CD4-positive, CD25-positive, alpha-beta regulatory T cell (primary cell): ENCODE results near the gene SLC7A5. TPM values are rescaled to one million over a fixed set of nuclear protein-coding genes. Genes with fewer than 3 reads are reported as not detected.

Experiments
- ATAC-seq, 2 donors: fragments of 150-1000 bp; cut with Tn5 transposase; one replicate each; pipeline ENCODE4 v1.10.0; 2021; ENCODE audit warnings: low read depth in 2 of 2, moderate number of reproducible peaks in 2 of 2, moderate library complexity in 1 of 2
- DNase-seq, 3 donors: peaks; one replicate each; pipeline versions ENCODE4 v3.0.0 to v3.0.0-alpha.2; 2012 to 2022; ENCODE audit warnings: mixed read lengths in 1 of 3
- H3K27ac ChIP-seq: one replicate; pipeline ENCODE4 v1.7.0; 2013; ENCODE audit warnings: mild to moderate bottlenecking, low read length; ENCODE audit not compliant: insufficient read depth, poor library complexity, severe bottlenecking
- H3K27me3 ChIP-seq: one replicate; pipeline ENCODE4 v1.7.0; 2013; ENCODE audit warnings: low read length; ENCODE audit not compliant: control insufficient read depth, insufficient read depth
- H3K36me3 ChIP-seq: one replicate; pipeline ENCODE4 v1.7.0; 2013; ENCODE audit warnings: mild to moderate bottlenecking, low read length, moderate library complexity; ENCODE audit not compliant: control insufficient read depth, insufficient read depth
- H3K4me1 ChIP-seq: 2 replicates; pipeline ENCODE4 v1.7.0; 2013; ENCODE audit warnings: mild to moderate bottlenecking, low read length; ENCODE audit not compliant: insufficient read depth, control insufficient read depth, poor library complexity, severe bottlenecking
- H3K4me3 ChIP-seq: one replicate; pipeline ENCODE4 v1.7.0; 2013; ENCODE audit warnings: low read depth, mild to moderate bottlenecking, low read length, moderate library complexity
- H3K9me3 ChIP-seq, 2 experiments: 1 replicate in 1 of 2; 2 replicates in 1 of 2; pipeline ENCODE4 v1.7.0; 2013; ENCODE audit warnings: low read length in 2 of 2, mild to moderate bottlenecking in 1 of 2, moderate library complexity in 1 of 2; ENCODE audit not compliant: control insufficient read depth in 2 of 2
- H3K27ac Mint-ChIP-seq, 3 donors: one replicate each; pipeline ENCODE4 v1.8.0; 2020 to 2022; ENCODE audit warnings: mild to moderate bottlenecking in 3 of 3, mixed read lengths in 3 of 3, moderate library complexity in 2 of 3
- H3K27me3 Mint-ChIP-seq: one replicate; pipeline ENCODE4 v1.8.0; 2022; ENCODE audit warnings: mild to moderate bottlenecking, mixed read lengths
- H3K36me3 Mint-ChIP-seq: one replicate; pipeline ENCODE4 v1.8.0; 2020; ENCODE audit warnings: mixed read lengths
- H3K4me1 Mint-ChIP-seq, 4 donors: one replicate each; pipeline ENCODE4 v1.8.0; 2020 to 2022; ENCODE audit warnings: mixed read lengths in 4 of 4, mild to moderate bottlenecking in 1 of 4
- H3K4me3 Mint-ChIP-seq, 4 donors: one replicate each; pipeline ENCODE4 v1.8.0; 2020 to 2022; ENCODE audit warnings: mild to moderate bottlenecking in 4 of 4, mixed read lengths in 4 of 4, moderate library complexity in 3 of 4
- H3K9me3 Mint-ChIP-seq, 7 donors: one replicate each; pipeline ENCODE4 v1.8.0; 2020 to 2022; ENCODE audit warnings: mixed read lengths in 7 of 7, mild to moderate bottlenecking in 3 of 7, moderate library complexity in 2 of 7
- polyA plus RNA-seq, 4 donors: library from polyadenylated mRNA; unstranded; fragments of 300-500 nt; fragmentation: Illumina TruSeq; gene quantifications; one replicate each; pipeline ENCODE4 v1.2.3, GENCODE V29; 2021
- total RNA-seq: library from RNA; stranded (reverse); gene quantifications from one replicate; pipeline ENCODE4 v1.2.3, GENCODE V29; 2022

Gene SLC7A5
- total and polyA plus RNA-seq, 5 donors from 2014 or later: 10.3 to 111 (median 12.3) TPM

DNA sequence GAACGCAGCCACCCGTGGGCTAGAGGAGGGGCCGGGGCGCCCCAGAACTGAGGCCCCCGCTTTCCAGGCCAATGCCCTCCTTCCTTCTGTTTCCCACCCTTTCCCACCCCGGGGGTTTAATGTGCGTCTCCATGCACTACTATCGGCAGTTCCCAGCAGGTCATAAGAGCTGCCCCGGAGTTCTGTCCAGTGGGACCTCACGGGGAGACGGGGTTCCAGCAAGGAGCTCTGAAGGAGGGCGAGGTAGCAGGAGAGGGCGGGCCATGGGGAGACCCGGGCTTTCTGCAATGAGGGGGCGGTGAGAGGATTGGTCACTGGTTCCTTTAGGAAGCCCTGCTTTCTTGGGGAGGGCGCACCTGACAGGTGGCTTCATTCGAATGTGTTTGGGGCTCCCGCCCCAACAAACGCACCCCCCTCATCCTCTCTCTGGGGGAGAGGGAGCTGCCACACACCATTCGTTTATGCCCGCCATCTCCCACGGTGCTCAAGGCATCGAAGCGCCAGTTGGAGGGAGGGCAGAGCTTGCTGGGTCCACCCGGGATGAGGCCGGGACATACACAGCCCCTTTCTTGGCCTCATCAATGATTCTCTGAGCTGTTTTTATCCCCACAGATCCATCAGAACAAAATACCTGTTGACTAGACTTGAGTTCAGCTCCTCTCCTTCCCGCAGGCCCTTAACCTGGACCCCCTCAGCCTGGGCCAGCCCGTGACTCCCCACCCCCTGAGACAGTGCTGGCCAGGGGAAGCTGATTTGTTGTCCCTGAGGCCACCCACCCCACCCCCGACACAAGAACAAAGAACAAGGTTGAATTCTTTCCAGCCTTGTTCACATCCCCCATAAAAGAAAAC lies 44.1 kb downstream of the SLC7A5 start:
- Histone ChIP-seq H3K27me3 (no peaks in the 10 kb centered on the region), H3K4me1 (no peaks in the 10 kb centered on the region), H3K36me3 (no peaks in the 10 kb centered on the region), H3K4me3 (no peak overlapping the region), H3K9me3 (no peaks in the 10 kb centered on the region), H3K27ac (no peak overlapping the region)
- H3K4me3 Mint-ChIP-seq: no peak overlapping the region
- H3K9me3 Mint-ChIP-seq: peaks cover 0 to 4% (median 0%) of the 10 kb centered on the region in 7 donors
- no peaks in the 10 kb centered on the region for H3K27me3 Mint-ChIP-seq
- no peaks in the 10 kb centered on the region for H3K36me3 Mint-ChIP-seq
- no peak for DNase-seq
- no peak overlapping the region for H3K27ac Mint-ChIP-seq
- no peak for ATAC-seq
- H3K4me1 Mint-ChIP-seq: peaks cover 0 to 6% (median 3%) of the 10 kb centered on the region in 4 donors

DNA sequence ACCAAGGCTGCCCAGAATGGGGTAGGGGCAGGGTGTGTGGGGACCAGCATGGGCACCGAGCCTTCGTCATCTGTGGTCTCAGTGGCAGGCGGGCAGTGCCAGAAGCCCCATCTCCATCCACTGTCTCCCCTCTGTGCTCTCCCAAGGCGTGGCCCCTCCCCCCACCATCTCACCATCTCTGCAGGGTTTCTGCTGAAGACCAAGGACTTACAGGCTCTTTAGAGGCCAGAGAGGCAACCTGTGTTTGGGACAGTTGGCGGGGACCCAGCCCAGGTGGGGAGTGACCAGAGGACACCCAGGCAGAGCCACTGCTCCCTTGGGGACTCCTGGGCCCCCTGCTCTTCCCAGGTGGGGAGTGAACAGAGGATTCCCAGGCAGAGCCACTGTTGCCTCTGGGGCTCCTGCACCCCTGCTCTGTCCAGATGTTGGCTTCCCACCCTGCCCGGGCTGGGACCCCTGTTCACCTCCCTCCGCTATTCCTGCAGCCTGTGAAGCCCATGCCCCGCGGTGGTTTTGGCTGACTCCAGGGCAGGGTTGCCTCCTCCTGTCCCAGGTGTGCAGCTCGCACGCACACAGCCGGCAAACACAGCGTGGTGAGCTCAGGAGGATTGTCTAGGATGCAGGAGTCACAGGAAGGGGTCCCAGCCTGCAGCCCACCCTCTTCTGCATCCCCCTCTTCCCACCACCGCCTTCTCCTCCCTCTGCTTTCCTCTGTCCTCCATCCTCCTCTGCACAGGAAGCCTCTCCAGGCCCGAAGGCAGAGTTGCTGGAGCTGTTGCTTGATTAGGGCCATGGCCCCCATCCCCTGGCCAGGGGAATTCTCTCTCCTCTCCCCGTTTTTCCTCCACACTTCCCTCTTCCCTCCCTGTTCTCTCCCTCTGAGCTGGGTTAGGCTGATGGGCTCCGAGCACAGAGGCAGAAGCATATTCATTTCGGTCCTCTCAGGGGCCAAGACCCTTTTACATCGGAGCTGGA lies 45.0 kb downstream of the SLC7A5 start:
- Histone ChIP-seq H3K4me3 (no peak overlapping the region), H3K9me3 (no peaks in the 10 kb centered on the region), H3K36me3 (no peaks in the 10 kb centered on the region), H3K4me1 (no peaks in the 10 kb centered on the region), H3K27ac (no peak overlapping the region), H3K27me3 (no peaks in the 10 kb centered on the region)
- no peak for ATAC-seq
- DNase-seq: no peak
- Mint-ChIP-seq H3K27me3 (no peaks in the 10 kb centered on the region), H3K36me3 (no peaks in the 10 kb centered on the region), H3K27ac (no peak overlapping the region), H3K4me3 (no peak overlapping the region), H3K4me1 (peaks cover 0 to 6% (median 3%) of the 10 kb centered on the region in 4 donors), H3K9me3 (peaks cover 0 to 4% (median 0%) of the 10 kb centered on the region in 7 donors)

DNA sequence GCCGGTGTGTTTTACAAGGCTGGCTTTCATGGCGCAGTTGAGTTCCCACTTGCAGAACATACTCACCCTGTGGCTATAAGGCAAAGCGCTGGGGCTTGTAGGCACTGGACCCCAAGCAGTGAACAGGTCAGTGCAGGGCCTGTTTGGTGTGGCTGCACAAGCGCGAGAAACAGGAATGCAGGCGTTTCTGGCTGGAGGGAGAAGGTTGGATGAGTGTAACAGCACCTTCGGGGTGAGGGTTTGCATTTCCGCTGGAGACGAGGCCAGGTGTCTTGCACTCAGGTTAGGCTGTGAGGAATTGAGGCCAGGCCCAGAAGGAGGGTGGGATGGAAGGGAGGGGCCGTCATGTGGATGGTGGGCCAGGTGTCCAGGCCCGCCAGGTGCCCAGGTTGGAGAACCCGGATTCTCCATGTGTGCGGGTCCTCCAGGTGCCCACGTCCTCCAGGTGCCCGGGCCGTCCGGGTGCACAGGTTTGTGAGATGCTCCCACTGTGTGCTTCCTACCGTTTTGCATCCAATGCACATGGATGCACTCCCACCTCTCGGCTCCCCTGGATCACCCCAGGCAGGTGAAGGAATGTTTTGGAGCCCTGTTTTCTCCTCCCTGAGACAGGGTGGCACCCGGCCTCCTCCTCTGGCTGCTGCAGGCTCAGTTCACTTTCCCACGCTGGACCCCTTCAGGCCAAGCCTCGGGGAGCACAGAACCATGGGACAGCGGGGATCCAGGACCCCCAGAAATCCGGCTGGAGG lies 46.0 kb downstream of the SLC7A5 start:
- Mint-ChIP-seq H3K36me3 (no peaks in the 10 kb centered on the region), H3K27me3 (no peaks in the 10 kb centered on the region), H3K4me3 (no peak overlapping the region), H3K27ac (no peak overlapping the region), H3K9me3 (peaks cover 0 to 6% (median 0%) of the 10 kb centered on the region in 7 donors), H3K4me1 (peaks cover 0 to 6% (median 3%) of the 10 kb centered on the region in 4 donors)
- ATAC-seq: no peak
- Histone ChIP-seq H3K27me3 (no peaks in the 10 kb centered on the region), H3K9me3 (peaks cover 0 to 3% of the 10 kb centered on the region in 2 experiments), H3K4me3 (no peak overlapping the region), H3K27ac (no peak overlapping the region), H3K4me1 (no peaks in the 10 kb centered on the region), H3K36me3 (no peaks in the 10 kb centered on the region)
- no peak for DNase-seq

DNA sequence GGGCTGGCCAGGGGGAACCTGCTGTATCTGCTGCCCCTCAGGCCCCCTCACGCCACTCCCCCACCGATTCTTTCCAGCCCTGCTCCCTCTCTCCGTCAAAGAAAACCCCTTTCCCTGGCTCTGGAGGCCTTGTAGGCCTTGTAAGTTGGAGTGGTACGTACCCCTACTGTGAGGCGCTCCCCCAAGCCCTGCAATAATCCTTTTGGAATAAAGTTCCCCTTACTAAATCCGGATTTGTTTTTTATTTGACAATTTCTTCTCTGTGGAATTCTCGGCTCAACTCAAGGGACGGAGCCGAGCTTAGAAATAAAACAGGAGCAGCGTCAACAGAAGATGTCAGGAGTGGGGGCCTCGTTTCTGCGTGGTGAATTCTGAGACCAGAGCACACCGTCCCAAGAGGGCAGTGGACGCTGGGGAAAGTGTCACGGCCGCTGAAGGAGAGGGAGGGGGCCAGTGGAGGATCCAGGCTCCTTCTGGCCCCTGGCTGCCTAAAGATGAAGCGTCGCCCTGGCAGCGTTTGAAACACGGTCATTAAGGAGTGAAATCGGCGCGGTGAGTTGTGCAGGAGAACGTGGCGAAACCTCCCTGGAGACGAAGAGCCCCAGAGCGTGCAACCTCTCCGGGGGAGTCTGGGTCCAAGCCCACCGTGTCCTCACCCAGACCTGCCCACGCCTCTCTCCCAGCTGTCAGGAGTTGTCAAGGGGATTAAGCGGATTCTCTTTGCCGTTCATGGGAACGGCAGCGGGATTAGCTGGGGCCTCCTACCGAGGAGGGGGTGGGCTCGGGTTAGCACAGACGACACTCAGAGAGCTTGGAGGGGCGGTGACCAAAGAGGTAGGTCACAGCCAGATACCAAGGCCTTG lies 47.0 kb downstream of the SLC7A5 start:
- ATAC-seq (no peak), DNase-seq (no peak)
- Mint-ChIP-seq H3K36me3 (no peaks in the 10 kb centered on the region), H3K27me3 (no peaks in the 10 kb centered on the region), H3K4me1 (peaks cover 0 to 6% (median 3%) of the 10 kb centered on the region in 4 donors), H3K27ac (no peak overlapping the region), H3K4me3 (no peak overlapping the region), H3K9me3 (peaks cover 0 to 16% (median 0%) of the 10 kb centered on the region in 7 donors)
- Histone ChIP-seq H3K27me3 (no peaks in the 10 kb centered on the region), H3K9me3 (peaks cover 0 to 13% of the 10 kb centered on the region in 2 experiments), H3K4me1 (no peaks in the 10 kb centered on the region), H3K27ac (no peak overlapping the region), H3K36me3 (no peaks in the 10 kb centered on the region), H3K4me3 (no peak overlapping the region)

GRCh38 chr16:87821376-87822107 lies 47.8 kb downstream of the SLC7A5 start:
- H3K27me3 Mint-ChIP-seq: no peaks in the 10 kb centered on the region
- no peak overlapping the region for H3K4me3 Mint-ChIP-seq
- H3K27ac ChIP-seq: no peak overlapping the region
- peak in 1 of 2 donors; percentile 48 for ATAC-seq
- peak overlapping the region in 1 of 3 donors; percentile 55 for H3K27ac Mint-ChIP-seq
- H3K9me3 ChIP-seq: peaks cover 2 to 21% of the 10 kb centered on the region in 2 experiments
- H3K36me3 Mint-ChIP-seq: no peaks in the 10 kb centered on the region
- H3K27me3 ChIP-seq: no peaks in the 10 kb centered on the region
- no peak overlapping the region for H3K4me3 ChIP-seq
- no peaks in the 10 kb centered on the region for H3K36me3 ChIP-seq
- H3K4me1 ChIP-seq: no peaks in the 10 kb centered on the region
- DNase-seq: peak in 1 of 3 donors; percentile 57
- peaks cover 0 to 24% (median 0%) of the 10 kb centered on the region in 7 donors for H3K9me3 Mint-ChIP-seq
- H3K4me1 Mint-ChIP-seq: peaks cover 0 to 6% (median 3%) of the 10 kb centered on the region in 4 donors

DNA sequence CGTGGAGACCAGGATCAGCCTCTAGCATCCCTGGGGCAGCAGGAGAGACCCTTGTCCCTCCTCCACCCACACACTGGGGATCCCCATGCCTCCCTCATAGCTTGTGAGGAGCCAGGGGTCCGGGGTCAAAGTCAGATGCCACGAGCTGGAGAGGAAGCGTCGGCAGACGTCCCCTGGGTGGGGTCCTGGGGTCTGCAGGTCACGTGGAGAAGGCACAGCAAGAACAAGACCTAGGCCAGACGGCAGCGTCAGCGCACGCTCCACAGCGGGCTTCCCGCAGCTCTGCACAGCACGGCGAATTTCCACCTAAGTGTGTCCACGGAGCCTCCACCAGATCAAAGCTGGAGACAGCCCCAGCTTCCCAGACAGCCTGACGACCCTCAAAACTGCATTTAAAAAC lies 49.3 kb downstream of the SLC7A5 start:
- no peak overlapping the region for H3K4me3 Mint-ChIP-seq
- no peak for ATAC-seq
- Histone ChIP-seq H3K4me3 (no peak overlapping the region), H3K4me1 (no peaks in the 10 kb centered on the region), H3K27ac (no peak overlapping the region), H3K27me3 (no peaks in the 10 kb centered on the region), H3K36me3 (no peaks in the 10 kb centered on the region), H3K9me3 (peaks cover 4 to 21% of the 10 kb centered on the region in 2 experiments)
- DNase-seq: no peak
- H3K9me3 Mint-ChIP-seq: peaks cover 0 to 26% (median 0%) of the 10 kb centered on the region in 7 donors
- H3K4me1 Mint-ChIP-seq: peaks cover 0 to 6% (median 3%) of the 10 kb centered on the region in 4 donors
- H3K27ac Mint-ChIP-seq: no peak overlapping the region
- H3K27me3 Mint-ChIP-seq: no peaks in the 10 kb centered on the region
- H3K36me3 Mint-ChIP-seq: no peaks in the 10 kb centered on the region
